A549 (cell line): Measurements from ENCODE around the gene IGF2R.

Experiments used
- CTCF ChIP-seq: fragments of >200 bp; sonication (Bioruptor Twin); formaldehyde crosslinking; IDR thresholded peaks from 3 replicates; pipeline ENCODE4 v1.5.1; 2016
- MAX ChIP-seq: IDR thresholded peaks from 2 replicates; pipeline ENCODE4 v1.6.1; 2012
- NR3C1 ChIP-seq: fragments of >200 bp; sonication (Bioruptor Twin); formaldehyde crosslinking; IDR thresholded peaks from 3 replicates; pipeline ENCODE4 v1.6.1; 2017
- POLR2A ChIP-seq: IDR thresholded peaks from 2 replicates; pipeline ENCODE4 v1.6.1; 2012; ENCODE audit warnings: mild to moderate bottlenecking, low read length
- RAD21 ChIP-seq, 2 experiments: fragments of >200 bp in 1 of 2; sonication (Bioruptor Twin) in 1 of 2; formaldehyde crosslinking in 1 of 2; IDR thresholded peaks in 1 of 2; conservative IDR thresholded peaks in 1 of 2; 2 replicates in 1 of 2; 3 replicates in 1 of 2; pipeline ENCODE4 v1.6.1; 2012 to 2018; ENCODE audit warnings: inconsistent platforms in 1 of 2

DNA sequence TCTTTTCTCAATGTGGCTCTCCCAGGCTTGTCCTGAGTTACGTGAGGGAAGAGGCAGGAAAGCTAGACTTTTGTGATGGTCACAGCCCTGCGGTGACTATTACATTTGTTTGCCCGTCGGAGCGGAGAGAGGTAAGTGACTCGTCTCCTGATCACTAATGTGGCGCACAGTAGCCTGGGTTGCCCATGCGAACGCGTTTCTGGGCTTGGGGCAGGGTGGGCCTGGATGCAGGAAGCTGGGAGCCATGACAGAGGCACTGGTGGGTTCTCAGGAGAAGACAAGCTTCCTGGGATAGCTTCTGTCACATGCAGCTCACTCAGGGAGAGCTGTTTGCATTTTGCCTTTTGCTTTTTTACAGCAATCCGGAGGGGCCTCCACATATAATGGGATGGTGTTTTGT, 60.6 kb downstream of the IGF2R start:
- no peak for TF ChIP-seq CTCF
- no peak for TF ChIP-seq POLR2A
- no peak for TF ChIP-seq MAX
- TF ChIP-seq RAD21 (conservative IDR thresholded peaks at IDR 0.05 in 1 of 2, IDR thresholded peaks at IDR 0.05 in 1 of 2) = no peak
- no peak for TF ChIP-seq NR3C1
